WTC11 (cell line): Measurements from ENCODE around the gene TRAF3IP1. TPM values are rescaled to one million over a fixed set of nuclear protein-coding genes. Genes with fewer than 3 reads are reported as not detected.

Source experiments
- ATAC-seq: fragments of 200-7000 bp; cut with Tn5 transposase; 2 replicates; pipeline ENCODE4 v1.10.0; 2021; ENCODE audit warnings: mild to moderate bottlenecking, moderate library complexity
- CTCF ChIA-PET: fragments of 300-600 bp; sonication (Branson Sonifier 250); formaldehyde crosslinking; loops from one replicate; lab custom pipeline; 2021; ENCODE audit warnings: antibody characterized with exemption; lab: Charles Lee
- POLR2A ChIA-PET: fragments of 350-600 bp; sonication (Branson Sonifier 250); formaldehyde crosslinking; loops from one replicate; lab custom pipeline; 2021; ENCODE audit warnings: antibody characterized with exemption; lab: Charles Lee
- DNase-seq: peaks from one replicate; pipeline ENCODE4 v3.0.0; 2021; ENCODE audit warnings: low spot score
- H3K27ac Mint-ChIP-seq: 2 replicates; pipeline ENCODE4 v1.8.0; 2021; ENCODE audit warnings: mixed read lengths
- H3K27me3 Mint-ChIP-seq: 2 replicates; pipeline ENCODE4 v1.8.0; 2021; ENCODE audit warnings: low read depth, mild to moderate bottlenecking, moderate library complexity, mixed read lengths
- H3K36me3 Mint-ChIP-seq: 2 replicates; pipeline ENCODE4 v1.8.0; 2021; ENCODE audit warnings: mixed read lengths
- H3K4me1 Mint-ChIP-seq: 2 replicates; pipeline ENCODE4 v1.8.0; 2022; ENCODE audit warnings: mixed read lengths
- H3K4me3 Mint-ChIP-seq: 2 replicates; pipeline ENCODE4 v1.8.0; 2021; ENCODE audit warnings: mild to moderate bottlenecking, moderate library complexity, mixed read lengths
- H3K9me3 Mint-ChIP-seq: 2 replicates; pipeline ENCODE4 v1.8.0; 2021; ENCODE audit warnings: mixed read lengths
- AR ChIP-seq: fragments of 250-450 bp; sonication (Bioruptor Pico); IDR thresholded peaks from 2 replicates; pipeline ENCODE4 v1.9.0; 2021; ENCODE audit warnings: mild to moderate bottlenecking
- CREB1 ChIP-seq: sonication (generic); formaldehyde crosslinking; IDR thresholded peaks from 2 replicates; pipeline ENCODE4 v1.8.0; 2023; ENCODE audit warnings: mild to moderate bottlenecking, missing genetic modification reagents
- E2F5 ChIP-seq: sonication (generic); formaldehyde crosslinking; IDR thresholded peaks from 2 replicates; pipeline ENCODE4 v1.8.1; 2022; ENCODE audit warnings: mild to moderate bottlenecking, moderate library complexity, missing genetic modification reagents
- ETV6 ChIP-seq: sonication (generic); formaldehyde crosslinking; IDR thresholded peaks from 2 replicates; pipeline ENCODE4 v1.8.1; 2022; ENCODE audit warnings: mild to moderate bottlenecking, missing genetic modification reagents
- FOXJ3 ChIP-seq: sonication (generic); formaldehyde crosslinking; IDR thresholded peaks from 2 replicates; pipeline ENCODE4 v1.9.0; 2021; ENCODE audit warnings: missing genetic modification reagents, mild to moderate bottlenecking, borderline replicate concordance
- FOXK1 ChIP-seq: sonication (generic); formaldehyde crosslinking; IDR thresholded peaks from 2 replicates; pipeline ENCODE4 v1.8.0; 2022; ENCODE audit warnings: mild to moderate bottlenecking, moderate library complexity, missing genetic modification reagents
- GABPB1 ChIP-seq: sonication (generic); formaldehyde crosslinking; IDR thresholded peaks from 2 replicates; pipeline ENCODE4 v1.8.1; 2023; ENCODE audit warnings: mild to moderate bottlenecking, missing genetic modification reagents
- GRHL2 ChIP-seq: fragments of 250-450 bp; sonication (Bioruptor Pico); IDR thresholded peaks from 2 replicates; pipeline ENCODE4 v1.8.0; 2022; ENCODE audit warnings: mild to moderate bottlenecking, moderate library complexity; ENCODE audit not compliant: insufficient replicate concordance, severe bottlenecking
- HMGA2 ChIP-seq: fragments of 250-450 bp; sonication (Bioruptor Pico); IDR thresholded peaks from 2 replicates; pipeline ENCODE4 v1.4.0; 2021; ENCODE audit warnings: mild to moderate bottlenecking, moderate library complexity
- IRF1 ChIP-seq: sonication (generic); formaldehyde crosslinking; IDR thresholded peaks from 2 replicates; pipeline ENCODE4 v1.8.0; 2023; ENCODE audit warnings: missing genetic modification reagents
- MLX ChIP-seq: sonication (generic); formaldehyde crosslinking; IDR thresholded peaks from 2 replicates; pipeline ENCODE4 v1.8.1; 2023; ENCODE audit warnings: mild to moderate bottlenecking, missing genetic modification reagents, moderate library complexity
- NFE2L1 ChIP-seq: sonication (generic); formaldehyde crosslinking; IDR thresholded peaks from 2 replicates; pipeline ENCODE4 v1.8.1; 2023; ENCODE audit warnings: missing genetic modification reagents
- SP1 ChIP-seq: sonication (generic); formaldehyde crosslinking; conservative IDR thresholded peaks from 2 replicates; pipeline ENCODE4 v1.8.1; 2022; ENCODE audit warnings: missing genetic modification reagents
- STAT6 ChIP-seq: sonication (generic); formaldehyde crosslinking; conservative IDR thresholded peaks from 2 replicates; pipeline ENCODE4 v1.8.1; 2023; ENCODE audit warnings: mild to moderate bottlenecking, low read depth, missing genetic modification reagents, moderate library complexity
- ZBTB21 ChIP-seq: sonication (generic); formaldehyde crosslinking; IDR thresholded peaks from 2 replicates; pipeline ENCODE4 v1.8.1; 2023; ENCODE audit warnings: mild to moderate bottlenecking, missing genetic modification reagents, borderline replicate concordance
- ZMAT4 ChIP-seq: fragments of 250-450 bp; sonication (Bioruptor Pico); IDR thresholded peaks from 2 replicates; pipeline ENCODE4 v1.9.0; 2021; ENCODE audit warnings: mild to moderate bottlenecking
- ZNF317 ChIP-seq: sonication (generic); formaldehyde crosslinking; IDR thresholded peaks from 2 replicates; pipeline ENCODE4 v1.8.1; 2023; ENCODE audit warnings: low read depth, mild to moderate bottlenecking, moderate library complexity, missing genetic modification reagents, borderline replicate concordance
- ZNF425 ChIP-seq: fragments of 250-450 bp; sonication (Bioruptor Pico); conservative IDR thresholded peaks from 2 replicates; pipeline ENCODE4 v1.9.0; 2021; ENCODE audit warnings: mild to moderate bottlenecking
- ZNF671 ChIP-seq: fragments of 250-450 bp; sonication (Bioruptor Pico); IDR thresholded peaks from 2 replicates; pipeline ENCODE4 v1.8.0; 2021; ENCODE audit warnings: mild to moderate bottlenecking
- total RNA-seq: library from RNA; stranded (reverse); gene quantifications from 3 replicates; pipeline ENCODE4 v1.2.3, GENCODE V29; 2021

TRAF3IP1 gene
- total RNA-seq, 1 experiment from 2014 or later = 18.7 TPM

GRCh38 chr2:238330391-238330790 lies 10.1 kb downstream of the TRAF3IP1 start:
- H3K27me3 Mint-ChIP-seq = no peaks in the 10 kb centered on the region
- peaks cover 8% of the 10 kb centered on the region for H3K9me3 Mint-ChIP-seq
- peaks cover 32% of the 10 kb centered on the region for H3K36me3 Mint-ChIP-seq
- ChIA-PET CTCF (no interaction called here), POLR2A (interaction anchor here (0.6 kb wide), 1 partner anchor 196 kb away, joined by 6 read pairs; no protein-coding TSS in a partner anchor)
- no peaks in the 10 kb centered on the region for H3K4me1 Mint-ChIP-seq
- ATAC-seq (no peak), DNase-seq (no peak)
- H3K4me3 Mint-ChIP-seq = no peak overlapping the region
- H3K27ac Mint-ChIP-seq = no peak overlapping the region
- TF ChIP-seq SP1 (CRISPR knock-in tag) = no peak
- TF ChIP-seq GABPB1 (CRISPR knock-in tag) = no peak
- TF ChIP-seq STAT6 = no peak
- no peak for TF ChIP-seq AR (CRISPR knock-in tag)
- TF ChIP-seq ETV6 (CRISPR knock-in tag) = no peak
- no peak for TF ChIP-seq FOXJ3 (CRISPR knock-in tag)
- TF ChIP-seq MLX (CRISPR knock-in tag) = no peak
- no peak for TF ChIP-seq IRF1 (CRISPR knock-in tag)
- TF ChIP-seq HMGA2 (CRISPR knock-in tag) = no peak
- TF ChIP-seq ZMAT4 (CRISPR knock-in tag) = no peak
- no peak for TF ChIP-seq ZNF425 (CRISPR knock-in tag)
- TF ChIP-seq ZNF671 (CRISPR knock-in tag) = no peak
- TF ChIP-seq E2F5 = no peak
- TF ChIP-seq ZNF317 (CRISPR knock-in tag) = no peak
- TF ChIP-seq ZBTB21 (CRISPR knock-in tag) = no peak
- TF ChIP-seq NFE2L1 (CRISPR knock-in tag) = no peak
- TF ChIP-seq GRHL2 (CRISPR knock-in tag) = no peak
- TF ChIP-seq CREB1 (CRISPR knock-in tag) = no peak
- TF ChIP-seq FOXK1 (CRISPR knock-in tag) = no peak
